ENCODE results near the gene PRDM12. TPM values are rescaled to one million over a fixed set of nuclear protein-coding genes. Genes with fewer than 3 reads are reported as not detected.
"Not testable (repeated sequence)": the region's sequence is repeated elsewhere in the genome, so short reads cannot be mapped to it uniquely, and the experiment has no call there.

PRDM12 gene
- total RNA-seq, 1 donor from 2014 or later: not detected

GRCh38 chr9:130663977-130664250 is 480 bp upstream of the PRDM12 start:
- DNase-seq (ENCODE audit: low read depth in 2 of 2): no peak

GRCh38 chr9:130665029-130665430 is 636 bp downstream of the PRDM12 start:
- no peak for DNase-seq (ENCODE audit: low read depth in 2 of 2)

GRCh38 chr9:130665431-130666392 is 1.3 kb downstream of the PRDM12 start:
- DNase-seq (ENCODE audit: low read depth in 2 of 2): no peak

GRCh38 chr9:130666393-130667119 is 2.2 kb downstream of the PRDM12 start:
- no peak for DNase-seq (ENCODE audit: low read depth in 2 of 2)

- no peak for DNase-seq (ENCODE audit: low read depth in 2 of 2)
These were observed 2.7 kb downstream of the PRDM12 start for GRCh38 chr9:130667120-130667435.

GRCh38 chr9:130668196-130668595 is 3.8 kb downstream of the PRDM12 start:
- DNase-seq (ENCODE audit: low read depth in 2 of 2): no peak

- no peak for DNase-seq (ENCODE audit: low read depth in 2 of 2)
These were observed 4.3 kb downstream of the PRDM12 start for GRCh38 chr9:130668659-130669058.

GRCh38 chr9:130669965-130670364 is 5.6 kb downstream of the PRDM12 start:
- no peak for DNase-seq (ENCODE audit: low read depth in 2 of 2)

- DNase-seq (ENCODE audit: low read depth in 2 of 2): no peak
These were observed 6.2 kb downstream of the PRDM12 start for GRCh38 chr9:130670644-130671043.

GRCh38 chr9:130672466-130672865 is 8.1 kb downstream of the PRDM12 start:
- no peak for DNase-seq (ENCODE audit: low read depth in 2 of 2)

- no peak for DNase-seq (ENCODE audit: low read depth in 2 of 2)
These were observed 8.7 kb downstream of the PRDM12 start for GRCh38 chr9:130672933-130673615.

GRCh38 chr9:130675396-130675795 is 11.0 kb downstream of the PRDM12 start:
- DNase-seq (ENCODE audit: low read depth in 2 of 2): no peak

GRCh38 chr9:130677252-130677651 is 12.9 kb downstream of the PRDM12 start:
- DNase-seq (ENCODE audit: low read depth in 2 of 2): no peak

- peak; percentile 89 to 92 for DNase-seq (ENCODE audit: low read depth in 2 of 2)
These were observed 16.7 kb downstream of the PRDM12 start for GRCh38 chr9:130680836-130681768.

- no peak for DNase-seq (ENCODE audit: low read depth in 2 of 2)
These were observed 17.5 kb downstream of the PRDM12 start for GRCh38 chr9:130681769-130682420.

- DNase-seq (ENCODE audit: low read depth in 2 of 2): peak; percentile 75 to 82
These were observed 18.2 kb downstream of the PRDM12 start for GRCh38 chr9:130682421-130683121.

GRCh38 chr9:130685104-130685503 is 20.7 kb downstream of the PRDM12 start:
- no peak for DNase-seq (ENCODE audit: low read depth in 2 of 2)

- not testable (repeated sequence) for DNase-seq (ENCODE audit: low read depth in 2 of 2)
These were observed 21.6 kb downstream of the PRDM12 start for GRCh38 chr9:130685945-130686344.

GRCh38 chr9:130687615-130688014 is 23.2 kb downstream of the PRDM12 start:
- no peak for DNase-seq (ENCODE audit: low read depth in 2 of 2)

GRCh38 chr9:130688072-130688471 is 23.7 kb downstream of the PRDM12 start:
- DNase-seq (ENCODE audit: low read depth in 2 of 2): no peak

Measured in lung microvascular endothelial cell (primary cell).